CD14-positive monocyte (primary cell): Measurements from ENCODE around the gene VGLL2. TPM values are rescaled to one million over a fixed set of nuclear protein-coding genes. Genes with fewer than 3 reads are reported as not detected.
A peak's percentile ranks its signal among the peaks of the same experiment; 100 is the strongest.

Experiments
- DNase-seq, 3 donors: peaks; one replicate each; pipeline ENCODE4 v3.0.0-alpha.2; 2011 to 2022
- H2AFZ ChIP-seq: 2 replicates; pipeline ENCODE4 v1.6.0; 2012; ENCODE audit warnings: mild to moderate bottlenecking, low read depth, low read length, inconsistent platforms; ENCODE audit not compliant: insufficient read depth, poor library complexity, severe bottlenecking
- H3K27ac ChIP-seq, 2 donors: 1 replicate in 1 of 2; 2 replicates in 1 of 2; pipeline ENCODE4 v1.5.1; 2012 to 2013; ENCODE audit warnings: low read length in 2 of 2, control low read depth in 1 of 2, inconsistent platforms in 1 of 2, low read depth in 1 of 2, mild to moderate bottlenecking in 1 of 2
- H3K27me3 ChIP-seq, 2 donors: one replicate each; pipeline versions ENCODE4 v1.6.0 to v1.6.1; 2011 to 2013; ENCODE audit warnings: low read length in 2 of 2; ENCODE audit not compliant: control insufficient read depth in 2 of 2, insufficient read depth in 2 of 2
- H3K36me3 ChIP-seq, 2 donors: replicated peaks in 1 of 2; 1 replicate in 1 of 2; 2 replicates in 1 of 2; pipeline versions ENCODE4 v1.5.1 to v1.6.1; 2012 to 2013; ENCODE audit warnings: low read length in 2 of 2, control low read depth in 1 of 2, inconsistent platforms in 1 of 2, mild to moderate bottlenecking in 1 of 2; ENCODE audit not compliant: insufficient read depth in 2 of 2, control insufficient read depth in 1 of 2
- H3K4me1 ChIP-seq, 2 donors: 1 replicate in 1 of 2; 2 replicates in 1 of 2; pipeline versions ENCODE4 v1.5.1 to v1.6.1; 2012 to 2013; ENCODE audit warnings: low read length in 2 of 2, control low read depth in 1 of 2, inconsistent platforms in 1 of 2, mild to moderate bottlenecking in 1 of 2, moderate library complexity in 1 of 2; ENCODE audit not compliant: insufficient read depth in 2 of 2, control insufficient read depth in 1 of 2
- H3K4me2 ChIP-seq: replicated peaks from 2 replicates; pipeline ENCODE3; 2012; ENCODE audit warnings: low read length, moderate library complexity, mild to moderate bottlenecking; ENCODE audit not compliant: poor library complexity, severe bottlenecking; ENCODE audit errors: extremely low read depth
- H3K4me3 ChIP-seq, 3 experiments: fragments of 200-600 bp in 1 of 3; sonication (generic) in 1 of 3; replicated peaks in 1 of 3; 1 replicate in 2 of 3; 2 replicates in 1 of 3; pipeline ENCODE4 v1.5.1; 2011 to 2013; ENCODE audit warnings: low read length in 3 of 3, mild to moderate bottlenecking in 3 of 3, control low read depth in 2 of 3, low read depth in 2 of 3, inconsistent platforms in 1 of 3, moderate library complexity in 1 of 3
- H3K79me2 ChIP-seq: 2 replicates; pipeline ENCODE4 v1.6.0; 2012; ENCODE audit warnings: mild to moderate bottlenecking, control low read depth, inconsistent platforms, low read length, moderate library complexity; ENCODE audit not compliant: insufficient read depth
- H3K9ac ChIP-seq: 2 replicates; pipeline ENCODE4 v1.6.0; 2017; ENCODE audit warnings: low read length, mild to moderate bottlenecking; ENCODE audit not compliant: insufficient read depth, poor library complexity, severe bottlenecking
- H3K9me3 ChIP-seq, 2 donors: replicated peaks in 1 of 2; 1 replicate in 1 of 2; 2 replicates in 1 of 2; pipeline versions ENCODE4 v1.5.1 to v1.6.1; 2012 to 2013; ENCODE audit warnings: low read length in 2 of 2, control low read depth in 1 of 2; ENCODE audit not compliant: control insufficient read depth in 1 of 2, insufficient read depth in 1 of 2
- H4K20me1 ChIP-seq: 2 replicates; pipeline ENCODE4 v1.6.0; 2012; ENCODE audit warnings: mild to moderate bottlenecking, low read length, control low read depth, moderate library complexity; ENCODE audit not compliant: insufficient read depth
- H3K27ac Mint-ChIP-seq, 7 donors: one replicate each; pipeline ENCODE4 v1.8.0; 2020; ENCODE audit warnings: mild to moderate bottlenecking in 7 of 7, mixed read lengths in 7 of 7, moderate library complexity in 6 of 7, inconsistent platforms in 2 of 7
- H3K27me3 Mint-ChIP-seq, 3 donors: one replicate each; pipeline ENCODE4 v1.8.0; 2021 to 2022; ENCODE audit warnings: low read depth in 3 of 3, mild to moderate bottlenecking in 3 of 3, mixed read lengths in 3 of 3, moderate library complexity in 3 of 3, inconsistent platforms in 1 of 3
- H3K36me3 Mint-ChIP-seq, 2 donors: one replicate each; pipeline ENCODE4 v1.8.0; 2020; ENCODE audit warnings: mixed read lengths in 2 of 2, inconsistent platforms in 1 of 2, mild to moderate bottlenecking in 1 of 2
- H3K4me1 Mint-ChIP-seq: one replicate; pipeline ENCODE4 v1.8.0; 2020; ENCODE audit warnings: mild to moderate bottlenecking, mixed read lengths
- H3K4me3 Mint-ChIP-seq, 2 donors: one replicate each; pipeline ENCODE4 v1.8.0; 2020; ENCODE audit warnings: mild to moderate bottlenecking in 2 of 2, mixed read lengths in 2 of 2, moderate library complexity in 1 of 2
- H3K9me3 Mint-ChIP-seq, 7 donors: one replicate each; pipeline ENCODE4 v1.8.0; 2020 to 2022; ENCODE audit warnings: mixed read lengths in 7 of 7, mild to moderate bottlenecking in 6 of 7, moderate library complexity in 6 of 7, inconsistent platforms in 2 of 7
- WGBS: methylation state at CpG from one replicate; pipeline ENCODE4 v1.1.5; 2013; ENCODE audit warnings: missing lambda C conversion rate; ENCODE audit not compliant: insufficient coverage; 5-methylcytosine and 5-hydroxymethylcytosine counted together
- intact Hi-C, 2 donors: fragments of 100-400 bp; cut with micrococcal nuclease; formaldehyde crosslinking; loops; one replicate each; pipeline versions ENCODE4 v1.15.0 to v1.15.1; 2023
- polyA plus RNA-seq, 3 donors: library from polyadenylated mRNA; depleted of rRNA in 1 of 3; unstranded in 2 of 3; stranded (reverse) in 1 of 3; fragments of 300-500 nt in 2 of 3; fragments of >200 nt in 1 of 3; fragmentation: Illumina TruSeq in 2 of 3; gene quantifications; 1 replicate in 2 of 3; 2 replicates in 1 of 3; pipeline ENCODE4 v1.2.3, GENCODE V29; 2012 to 2021
- TF ChIP-seq, protein P1 (sequence below): fragments of 200-600 bp; IDR thresholded peaks from one replicate; pipeline ENCODE4 v1.8.0; 2022; ENCODE audit warnings: antibody characterized with exemption, mild to moderate bottlenecking

Gene VGLL2
- polyA plus RNA-seq, 3 donors = not detected

DNA sequence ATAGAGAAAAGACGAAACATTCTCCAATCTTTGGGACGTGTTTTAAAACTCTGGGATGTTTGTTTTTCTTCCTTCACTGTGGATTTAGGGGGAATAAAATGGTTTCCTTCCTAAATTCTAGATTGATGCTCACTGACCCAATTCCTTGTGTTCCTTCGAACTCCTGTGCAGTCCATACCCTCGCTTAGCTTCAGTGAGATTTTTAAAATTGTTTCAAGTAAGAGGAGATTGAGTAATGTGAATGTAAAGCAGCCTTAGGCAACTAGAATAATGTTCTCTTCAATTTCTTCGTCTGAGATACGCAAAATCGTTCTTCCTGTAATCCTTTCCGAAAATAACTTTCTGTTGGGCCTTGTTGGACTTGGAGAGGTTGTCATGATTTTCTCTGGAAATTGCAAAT is 2.6 kb upstream of the VGLL2 start:
- Mint-ChIP-seq H3K27ac (no peak overlapping the region), H3K36me3 (no peaks in the 10 kb centered on the region), H3K9me3 (peaks cover 2 to 36% (median 14%) of the 10 kb centered on the region in 7 donors), H3K4me1 (peaks cover 9% of the 10 kb centered on the region), H3K27me3 (peaks cover 53 to 64% (median 63%) of the 10 kb centered on the region in 3 donors), H3K4me3 (peak overlapping the region in 1 of 2 donors; percentile 69)
- H3K27ac ChIP-seq = no peak overlapping the region
- H3K4me1 ChIP-seq = peaks cover 0 to 3% of the 10 kb centered on the region in 2 donors
- no peak overlapping the region for H3K4me2 ChIP-seq
- no peak overlapping the region for H3K9ac ChIP-seq
- TF ChIP-seq, protein P1, sequence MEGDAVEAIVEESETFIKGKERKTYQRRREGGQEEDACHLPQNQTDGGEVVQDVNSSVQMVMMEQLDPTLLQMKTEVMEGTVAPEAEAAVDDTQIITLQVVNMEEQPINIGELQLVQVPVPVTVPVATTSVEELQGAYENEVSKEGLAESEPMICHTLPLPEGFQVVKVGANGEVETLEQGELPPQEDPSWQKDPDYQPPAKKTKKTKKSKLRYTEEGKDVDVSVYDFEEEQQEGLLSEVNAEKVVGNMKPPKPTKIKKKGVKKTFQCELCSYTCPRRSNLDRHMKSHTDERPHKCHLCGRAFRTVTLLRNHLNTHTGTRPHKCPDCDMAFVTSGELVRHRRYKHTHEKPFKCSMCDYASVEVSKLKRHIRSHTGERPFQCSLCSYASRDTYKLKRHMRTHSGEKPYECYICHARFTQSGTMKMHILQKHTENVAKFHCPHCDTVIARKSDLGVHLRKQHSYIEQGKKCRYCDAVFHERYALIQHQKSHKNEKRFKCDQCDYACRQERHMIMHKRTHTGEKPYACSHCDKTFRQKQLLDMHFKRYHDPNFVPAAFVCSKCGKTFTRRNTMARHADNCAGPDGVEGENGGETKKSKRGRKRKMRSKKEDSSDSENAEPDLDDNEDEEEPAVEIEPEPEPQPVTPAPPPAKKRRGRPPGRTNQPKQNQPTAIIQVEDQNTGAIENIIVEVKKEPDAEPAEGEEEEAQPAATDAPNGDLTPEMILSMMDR = no peak
- H3K9me3 ChIP-seq = peaks cover 5 to 37% of the 10 kb centered on the region in 2 donors
- H2AFZ ChIP-seq = no peak overlapping the region
- WGBS = no CpG with 5 or more reads among the region's 8 CpGs
- H4K20me1 ChIP-seq = no peaks in the 10 kb centered on the region
- DNase-seq = no peak
- intact Hi-C loops = no loop called here
- H3K27me3 ChIP-seq = peaks cover 56 to 78% of the 10 kb centered on the region in 2 donors
- H3K79me2 ChIP-seq = no peaks in the 10 kb centered on the region
- H3K4me3 ChIP-seq = no peak overlapping the region
- H3K36me3 ChIP-seq = no peaks in the 10 kb centered on the region

DNA sequence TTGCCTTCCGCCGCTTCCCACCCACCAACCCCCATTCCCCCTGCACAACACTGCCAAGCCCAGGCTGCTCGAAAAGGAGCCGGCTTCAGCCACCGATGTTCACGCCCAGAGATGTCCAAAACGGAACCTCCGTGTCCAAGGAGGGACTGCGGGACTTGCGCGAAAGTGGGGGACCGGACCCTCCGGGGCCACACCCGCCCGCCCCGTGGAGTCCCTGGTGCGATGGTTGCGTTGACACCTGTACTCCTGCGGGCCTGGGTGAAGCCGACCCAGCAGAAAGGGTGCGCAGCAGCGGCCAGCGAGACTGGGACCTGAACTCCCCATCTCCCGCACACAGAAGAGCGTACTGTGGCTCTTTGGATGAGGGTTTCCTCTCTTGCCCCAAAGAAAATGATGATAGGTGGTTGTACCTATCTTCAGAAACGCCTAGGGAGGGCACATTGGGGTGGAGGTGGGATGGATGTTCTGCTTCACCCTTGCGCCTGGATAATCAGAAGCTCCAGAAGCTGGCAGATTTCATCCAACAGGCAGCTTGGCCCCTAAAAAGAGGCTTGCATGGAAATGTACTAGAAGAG is 1.9 kb upstream of the VGLL2 start:
- WGBS = 10% methylated on average over 18 of the region's 27 CpGs
- H3K4me3 Mint-ChIP-seq = peak overlapping the region in 1 of 2 donors; percentile 69
- H3K27ac Mint-ChIP-seq = peak overlapping the region in 1 of 7 donors; percentile 31
- peaks cover 0 to 3% of the 10 kb centered on the region in 2 donors for H3K4me1 ChIP-seq
- H3K4me2 ChIP-seq = no peak overlapping the region
- H3K27me3 ChIP-seq = peaks cover 62 to 84% of the 10 kb centered on the region in 2 donors
- intact Hi-C loops = no loop called here
- TF ChIP-seq, protein P1 = no peak
- H2AFZ ChIP-seq = no peak overlapping the region
- peaks cover 9% of the 10 kb centered on the region for H3K4me1 Mint-ChIP-seq
- H3K9ac ChIP-seq = no peak overlapping the region
- no peak overlapping the region for H3K27ac ChIP-seq
- H3K79me2 ChIP-seq = no peaks in the 10 kb centered on the region
- H3K27me3 Mint-ChIP-seq = peaks cover 60 to 70% (median 69%) of the 10 kb centered on the region in 3 donors
- H3K9me3 ChIP-seq = peaks cover 5 to 37% of the 10 kb centered on the region in 2 donors
- H3K4me3 ChIP-seq = no peak overlapping the region
- peaks cover 2 to 39% (median 16%) of the 10 kb centered on the region in 7 donors for H3K9me3 Mint-ChIP-seq
- no peaks in the 10 kb centered on the region for H3K36me3 ChIP-seq
- no peak for DNase-seq
- H3K36me3 Mint-ChIP-seq = no peaks in the 10 kb centered on the region
- H4K20me1 ChIP-seq = no peaks in the 10 kb centered on the region
